ENCODE measurements around the gene ATP6AP1. TPM values are rescaled to one million over a fixed set of nuclear protein-coding genes. Genes with fewer than 3 reads are reported as not detected.

The ATP6AP1 gene
- total and polyA plus RNA-seq, 9 of the 15 experiments (the other 6 are each of a cell fraction or from before 2014, with no cell fraction given) = 8.3 to 90.5 (median 52.9) TPM

DNA sequence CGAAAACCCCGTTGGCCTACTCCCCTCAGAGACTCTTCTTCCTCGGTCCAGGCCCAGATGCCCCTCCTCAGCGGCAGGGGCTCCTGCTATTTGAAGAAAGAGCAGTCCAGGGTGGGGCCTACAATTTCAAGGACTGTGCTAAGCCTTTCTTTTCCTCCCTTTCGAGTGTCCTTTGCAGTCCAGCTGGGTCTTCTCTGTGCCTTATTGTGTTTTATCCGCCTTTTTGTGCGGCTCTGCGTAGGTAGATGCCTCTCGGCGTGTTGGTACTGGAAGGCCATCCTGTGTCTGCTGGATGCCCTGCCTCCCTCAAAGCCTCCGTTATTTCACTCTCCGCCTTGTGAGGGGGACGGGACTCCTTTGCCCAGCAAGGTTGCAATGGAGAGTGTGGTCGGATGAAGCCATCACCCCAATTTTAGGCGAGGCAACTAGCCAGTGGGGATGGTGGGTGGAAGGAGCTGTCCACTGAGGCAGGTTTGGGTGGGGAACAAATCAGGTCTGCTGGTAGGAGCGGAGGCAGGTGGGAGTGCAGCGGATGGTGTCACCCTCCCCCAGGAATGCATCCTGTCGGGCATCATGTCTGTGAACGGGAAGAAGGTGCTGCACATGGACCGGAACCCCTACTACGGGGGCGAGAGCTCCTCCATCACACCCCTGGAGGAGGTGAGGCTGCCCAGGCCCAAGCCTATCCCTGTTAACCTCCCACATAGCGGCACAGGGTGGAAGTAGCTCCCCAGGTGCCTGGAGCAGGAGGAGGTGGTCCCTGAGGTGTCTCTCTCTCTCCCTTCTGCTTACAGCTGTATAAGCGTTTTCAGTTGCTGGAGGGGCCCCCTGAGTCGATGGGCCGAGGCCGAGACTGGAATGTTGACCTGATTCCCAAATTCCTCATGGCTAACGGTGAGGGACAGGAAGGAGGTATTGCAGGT lies 9.8 kb downstream of the ATP6AP1 start:
- POLR2A ChIA-PET = interaction anchor here (0.6 to 0.9 kb wide), 3 partner anchors 21 to 51 kb away, joined by 3 read pairs; no protein-coding TSS in a partner anchor
- intact Hi-C loops (cut with micrococcal nuclease) = no loop called here

More for the DNA sequence above, 9.8 kb downstream of the ATP6AP1 start:
- FAIRE-seq = no peak
- CTCF ChIA-PET (ENCODE audit: low intra/inter-chr PET ratio) = no interaction called here
- TF ChIP-seq PHTF2 (CRISPR knock-in tag; IDR thresholded peaks at IDR 0.05) (no peak), BRCA1 (IDR thresholded peaks at IDR 0.05) (no peak), BRCA1 (CRISPR knock-in tag; IDR thresholded peaks at IDR 0.05) (no peak), CEBPG (CRISPR knock-in tag; IDR thresholded peaks at IDR 0.05) (no peak), CEBPG (tag; conservative IDR thresholded peaks at IDR 0.05 in 1 of 2, IDR thresholded peaks at IDR 0.05 in 1 of 2) (no peak), POLR2G (IDR thresholded peaks at IDR 0.05; ENCODE audit: low read depth, low read length) (no peak), ELF4 (CRISPR knock-in tag; IDR thresholded peaks at IDR 0.05) (no peak), COPS2 (conservative IDR thresholded peaks at IDR 0.05) (no peak), LCOR (CRISPR knock-in tag; IDR thresholded peaks at IDR 0.05) (no peak), ZNF311 (CRISPR knock-in tag; IDR thresholded peaks at IDR 0.05) (no peak), PHF21A (IDR thresholded peaks at IDR 0.05; ENCODE audit: borderline replicate concordance, low read depth) (no peak)
- TF ChIP-seq, protein P1, sequence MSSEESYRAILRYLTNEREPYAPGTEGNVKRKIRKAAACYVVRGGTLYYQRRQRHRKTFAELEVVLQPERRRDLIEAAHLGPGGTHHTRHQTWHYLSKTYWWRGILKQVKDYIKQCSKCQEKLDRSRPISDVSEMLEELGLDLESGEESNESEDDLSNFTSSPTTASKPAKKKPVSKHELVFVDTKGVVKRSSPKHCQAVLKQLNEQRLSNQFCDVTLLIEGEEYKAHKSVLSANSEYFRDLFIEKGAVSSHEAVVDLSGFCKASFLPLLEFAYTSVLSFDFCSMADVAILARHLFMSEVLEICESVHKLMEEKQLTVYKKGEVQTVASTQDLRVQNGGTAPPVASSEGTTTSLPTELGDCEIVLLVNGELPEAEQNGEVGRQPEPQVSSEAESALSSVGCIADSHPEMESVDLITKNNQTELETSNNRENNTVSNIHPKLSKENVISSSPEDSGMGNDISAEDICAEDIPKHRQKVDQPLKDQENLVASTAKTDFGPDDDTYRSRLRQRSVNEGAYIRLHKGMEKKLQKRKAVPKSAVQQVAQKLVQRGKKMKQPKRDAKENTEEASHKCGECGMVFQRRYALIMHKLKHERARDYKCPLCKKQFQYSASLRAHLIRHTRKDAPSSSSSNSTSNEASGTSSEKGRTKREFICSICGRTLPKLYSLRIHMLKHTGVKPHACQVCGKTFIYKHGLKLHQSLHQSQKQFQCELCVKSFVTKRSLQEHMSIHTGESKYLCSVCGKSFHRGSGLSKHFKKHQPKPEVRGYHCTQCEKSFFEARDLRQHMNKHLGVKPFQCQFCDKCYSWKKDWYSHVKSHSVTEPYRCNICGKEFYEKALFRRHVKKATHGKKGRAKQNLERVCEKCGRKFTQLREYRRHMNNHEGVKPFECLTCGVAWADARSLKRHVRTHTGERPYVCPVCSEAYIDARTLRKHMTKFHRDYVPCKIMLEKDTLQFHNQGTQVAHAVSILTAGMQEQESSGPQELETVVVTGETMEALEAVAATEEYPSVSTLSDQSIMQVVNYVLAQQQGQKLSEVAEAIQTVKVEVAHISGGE (CRISPR knock-in tag; IDR thresholded peaks at IDR 0.05) = no peak
- TF ChIP-seq, protein P2, sequence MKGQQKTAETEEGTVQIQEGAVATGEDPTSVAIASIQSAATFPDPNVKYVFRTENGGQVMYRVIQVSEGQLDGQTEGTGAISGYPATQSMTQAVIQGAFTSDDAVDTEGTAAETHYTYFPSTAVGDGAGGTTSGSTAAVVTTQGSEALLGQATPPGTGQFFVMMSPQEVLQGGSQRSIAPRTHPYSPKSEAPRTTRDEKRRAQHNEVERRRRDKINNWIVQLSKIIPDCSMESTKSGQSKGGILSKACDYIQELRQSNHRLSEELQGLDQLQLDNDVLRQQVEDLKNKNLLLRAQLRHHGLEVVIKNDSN (CRISPR knock-in tag; IDR thresholded peaks at IDR 0.05) = no peak
- Histone ChIP-seq H3K4me2 (ENCODE audit: insufficient read depth, low read length) (peak overlapping the region; percentile 75), H3K9ac (ENCODE audit: insufficient read depth in 1 of 2, low read depth in 2 of 2, low read length in 2 of 2) (peak overlapping the region; percentile 38 to 80; a peak in 2 of 4 replicates), H3K27ac (ENCODE audit: extremely low read depth, low read depth, low read length) (no peak overlapping the region; the same call in 2 of the 3 replicates), H3K9me3 (replicated peaks; ENCODE audit: control insufficient read depth, insufficient read depth, low read depth, low read length) (no peaks in the 10 kb centered on the region), H3K27me3 (ENCODE audit: control insufficient read depth in 2 of 2, insufficient read depth in 2 of 2, low read length in 2 of 2) (no peaks in the 10 kb centered on the region), H3K4me1 (replicated peaks in 1 of 2; ENCODE audit: control insufficient read depth in 2 of 2, insufficient read depth in 2 of 2, low read length in 2 of 2) (peaks cover 2 to 35% of the 10 kb centered on the region in 2 experiments; a peak in 4 of 5 replicates), H3K36me3 (ENCODE audit: control insufficient read depth, insufficient read depth, low read length) (peaks cover 70% of the 10 kb centered on the region; the same call in 2 of the 3 replicates), H3K79me2 (ENCODE audit: control insufficient read depth, insufficient read depth, low read length) (peaks cover 22% of the 10 kb centered on the region), H4K20me1 (replicated peaks; ENCODE audit: control insufficient read depth, insufficient read depth, low read length) (peaks cover 5% of the 10 kb centered on the region; the same call in 1 of the 2 replicates), H2AFZ (ENCODE audit: low read depth, low read length) (no peak overlapping the region), H3K4me3 (peak overlapping the region; percentile 68), H3K9me1 (ENCODE audit: control insufficient read depth, insufficient read depth, low read length) (peaks cover 3% of the 10 kb centered on the region)
- whole genome bisulfite sequencing (ENCODE audit: insufficient coverage, low coverage, missing lambda C conversion rate) = 60% methylated on average over 15 of the region's 28 CpGs
- no peak for DNase-seq (ENCODE audit: extremely low read depth in 1 of 4, low spot score in 3 of 4)
- BruUV-seq (replicated peaks) = no TSS peak
- no peak for ATAC-seq
- in situ Hi-C loops (cut with MboI) = no loop called here

Measured in K562 (cell line).